Activated CD8-positive, alpha-beta T cell treated with anti-CD3 and anti-CD28 coated beads for 36 hours (primary cell): Measurements from ENCODE around the gene ABCB6. TPM values are rescaled to one million over a fixed set of nuclear protein-coding genes. Genes with fewer than 3 reads are reported as not detected.

Experiments used
- ATAC-seq: fragments of 200-7000 bp; cut with Tn5 transposase; one replicate; pipeline ENCODE4 v1.10.0; 2021; ENCODE audit warnings: mild to moderate bottlenecking, moderate library complexity
- CTCF ChIA-PET: fragments of 350-600 bp; sonication (Branson Sonifier 250); formaldehyde crosslinking; loops from one replicate; lab custom pipeline; 2021; ENCODE audit warnings: antibody characterized with exemption; lab: Charles Lee
- POLR2A ChIA-PET: fragments of 350-600 bp; sonication (Branson Sonifier 250); formaldehyde crosslinking; loops from one replicate; lab custom pipeline; 2021; ENCODE audit warnings: antibody characterized with exemption; lab: Charles Lee
- DNase-seq: peaks from one replicate; pipeline ENCODE4 v3.0.0-alpha.2; 2020
- H3K27ac Mint-ChIP-seq: one replicate; pipeline ENCODE4 v1.8.0; 2021; ENCODE audit warnings: mild to moderate bottlenecking, mixed read lengths
- H3K27me3 Mint-ChIP-seq: one replicate; pipeline ENCODE4 v1.8.0; 2021; ENCODE audit warnings: mixed read lengths
- H3K36me3 Mint-ChIP-seq: one replicate; pipeline ENCODE4 v1.8.0; 2021; ENCODE audit warnings: low read depth, mixed read lengths
- H3K4me1 Mint-ChIP-seq: one replicate; pipeline ENCODE4 v1.8.0; 2021; ENCODE audit warnings: low read depth, mixed read lengths
- H3K4me3 Mint-ChIP-seq: one replicate; pipeline ENCODE4 v1.8.0; 2021; ENCODE audit warnings: mild to moderate bottlenecking, moderate library complexity, mixed read lengths
- H3K9me3 Mint-ChIP-seq: one replicate; pipeline ENCODE4 v1.8.0; 2021; ENCODE audit warnings: mixed read lengths
- intact Hi-C: fragments of 100-400 bp; cut with micrococcal nuclease; formaldehyde crosslinking; loops from one replicate; pipeline ENCODE4 v1.10.0; 2022
- total RNA-seq, 2 experiments: library from RNA; stranded (reverse); gene quantifications; one replicate each; pipeline ENCODE4 v1.2.3, GENCODE V29; 2021
- TF ChIP-seq, protein P1 (sequence below): fragments of 200-600 bp; IDR thresholded peaks from one replicate; pipeline ENCODE4 v1.8.0; 2022; ENCODE audit warnings: antibody characterized with exemption, mild to moderate bottlenecking

Gene ABCB6
- total RNA-seq, 2 experiments from 2014 or later: 32.3 to 35.7 TPM

DNA sequence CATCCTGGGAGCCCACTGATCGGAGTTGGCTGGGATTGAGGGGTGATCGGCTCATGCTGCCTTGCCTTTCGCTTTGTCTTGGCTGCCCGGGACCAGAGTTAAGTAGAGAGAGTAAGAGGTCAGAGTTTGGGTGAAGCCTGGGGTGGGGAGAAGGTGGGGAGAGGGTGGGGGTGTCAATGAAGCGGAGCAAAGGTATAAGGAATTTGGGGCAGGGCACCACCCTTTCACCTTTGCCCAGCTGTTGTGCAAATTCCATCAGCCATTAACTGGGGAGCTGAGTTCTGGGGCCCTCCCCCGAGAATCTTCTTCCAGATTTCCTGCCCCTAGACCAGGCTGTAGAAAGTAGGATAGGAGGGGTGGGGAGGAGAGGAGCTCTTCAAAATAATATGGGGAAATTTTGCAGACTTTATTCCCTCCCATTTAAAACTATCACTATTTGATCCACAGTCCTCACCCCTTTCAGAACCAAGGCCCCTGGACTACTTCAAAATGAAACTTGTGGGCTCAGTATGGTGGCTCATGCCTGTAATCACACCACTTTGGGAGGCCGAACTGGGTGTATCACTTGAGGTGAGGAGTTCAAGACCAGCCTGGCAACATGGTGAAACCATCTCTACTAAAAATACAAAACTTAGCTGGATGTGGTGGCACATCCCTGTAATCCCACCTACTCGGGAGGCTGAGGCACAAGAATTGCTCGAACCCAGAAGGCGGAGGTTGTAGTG, 48.7 kb downstream of the ABCB6 start, which contains the start of gene SLC23A3:
SLC23A3 (minus strand) TSS at position 100 of the 725 bp plus-strand sequence; CDS start at position 55, 45 bp downstream.
- intact Hi-C loops: loop anchor here (5.0 kb wide), 1 partner anchor 37 kb away; the partner anchor contains the start of gene ZFAND2B
- Mint-ChIP-seq H3K36me3 (peaks cover 14% of the 10 kb centered on the region), H3K4me1 (peaks cover 26% of the 10 kb centered on the region), H3K9me3 (no peaks in the 10 kb centered on the region), H3K4me3 (no peak within 1 kb of the TSS), H3K27ac (no peak within 1 kb of the TSS), H3K27me3 (no peaks in the 10 kb centered on the region)
- DNase-seq: peak; percentile 22
- TF ChIP-seq, protein P1, sequence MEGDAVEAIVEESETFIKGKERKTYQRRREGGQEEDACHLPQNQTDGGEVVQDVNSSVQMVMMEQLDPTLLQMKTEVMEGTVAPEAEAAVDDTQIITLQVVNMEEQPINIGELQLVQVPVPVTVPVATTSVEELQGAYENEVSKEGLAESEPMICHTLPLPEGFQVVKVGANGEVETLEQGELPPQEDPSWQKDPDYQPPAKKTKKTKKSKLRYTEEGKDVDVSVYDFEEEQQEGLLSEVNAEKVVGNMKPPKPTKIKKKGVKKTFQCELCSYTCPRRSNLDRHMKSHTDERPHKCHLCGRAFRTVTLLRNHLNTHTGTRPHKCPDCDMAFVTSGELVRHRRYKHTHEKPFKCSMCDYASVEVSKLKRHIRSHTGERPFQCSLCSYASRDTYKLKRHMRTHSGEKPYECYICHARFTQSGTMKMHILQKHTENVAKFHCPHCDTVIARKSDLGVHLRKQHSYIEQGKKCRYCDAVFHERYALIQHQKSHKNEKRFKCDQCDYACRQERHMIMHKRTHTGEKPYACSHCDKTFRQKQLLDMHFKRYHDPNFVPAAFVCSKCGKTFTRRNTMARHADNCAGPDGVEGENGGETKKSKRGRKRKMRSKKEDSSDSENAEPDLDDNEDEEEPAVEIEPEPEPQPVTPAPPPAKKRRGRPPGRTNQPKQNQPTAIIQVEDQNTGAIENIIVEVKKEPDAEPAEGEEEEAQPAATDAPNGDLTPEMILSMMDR: no peak
- POLR2A ChIA-PET: interaction anchor here (0.9 to 1.7 kb wide), 4 partner anchors 46 to 89 kb away, joined by 3 to 5 read pairs (median 4); partner anchors contain the start of gene ABCB6
- CTCF ChIA-PET: interaction anchor here (0.8 to 9.4 kb wide), 21 partner anchors 11 to 160 kb away, joined by 3 to 98 read pairs (median 6); partner anchors contain the start of genes ABCB6, GLB1L, NHEJ1 and STK16
- ATAC-seq: peak; percentile 26

DNA sequence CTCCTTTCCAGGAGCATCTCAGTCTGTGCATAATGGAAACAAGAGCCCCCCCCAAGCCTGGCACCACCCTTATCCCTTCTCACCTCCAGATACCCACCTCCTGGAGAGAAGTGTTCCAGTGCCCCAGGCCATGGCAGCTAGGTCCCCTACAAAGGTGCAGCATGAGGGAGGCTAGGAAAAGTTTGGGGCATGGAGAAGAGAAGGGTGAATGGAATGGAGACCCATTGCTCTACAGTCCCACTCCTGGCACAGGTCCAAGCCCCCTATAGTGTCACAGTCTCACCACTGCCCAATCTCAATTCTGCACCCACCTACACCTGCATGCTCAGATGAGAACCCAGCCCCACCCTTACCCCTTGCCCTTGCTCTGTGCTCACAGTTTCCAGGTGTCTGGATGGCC, 49.8 kb downstream of the ABCB6 start:
- Mint-ChIP-seq H3K36me3 (peaks cover 7% of the 10 kb centered on the region), H3K4me3 (no peak overlapping the region), H3K9me3 (no peaks in the 10 kb centered on the region), H3K4me1 (peaks cover 14% of the 10 kb centered on the region), H3K27ac (no peak overlapping the region), H3K27me3 (no peaks in the 10 kb centered on the region)
- TF ChIP-seq, protein P1: no peak
- no peak for DNase-seq
- intact Hi-C loops: no loop called here
- no peak for ATAC-seq
- CTCF ChIA-PET: interaction anchor here (9.4 kb wide), 1 partner anchor 10 kb away, joined by 98 read pairs; the partner anchor contains the start of gene NHEJ1
- POLR2A ChIA-PET: interaction anchor here (1.0 kb wide), 1 partner anchor 50 kb away, joined by 3 read pairs; the partner anchor contains the start of gene ABCB6

DNA sequence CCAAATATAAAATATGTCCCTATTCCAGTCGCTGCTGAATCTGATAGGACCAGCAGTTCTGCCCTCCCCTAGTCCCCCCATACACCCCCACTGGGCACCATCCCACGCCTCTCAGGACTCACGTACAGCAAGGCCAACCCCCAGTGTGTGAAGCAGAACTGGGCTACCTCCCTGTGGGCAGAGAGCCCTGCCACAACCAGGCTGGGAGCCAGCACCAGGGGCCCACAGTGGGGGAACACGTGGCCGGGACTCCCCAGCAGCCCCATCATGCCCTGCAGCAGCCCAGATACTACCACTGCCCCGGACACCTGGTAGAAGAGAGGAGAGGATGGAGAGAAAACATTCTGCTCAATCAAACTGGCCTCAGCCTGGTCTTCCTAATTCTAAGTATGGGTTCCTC, 50.2 kb downstream of the ABCB6 start:
- TF ChIP-seq, protein P1: no peak
- H3K4me1 Mint-ChIP-seq: peaks cover 13% of the 10 kb centered on the region
- no peak overlapping the region for H3K4me3 Mint-ChIP-seq
- no peak for DNase-seq
- no peak overlapping the region for H3K27ac Mint-ChIP-seq
- no peaks in the 10 kb centered on the region for H3K9me3 Mint-ChIP-seq
- ChIA-PET CTCF (interaction anchor here (9.4 kb wide), 1 partner anchor 10 kb away, joined by 98 read pairs; the partner anchor contains the start of gene NHEJ1), POLR2A (interaction anchor here (0.6 kb wide), 1 partner anchor 8 kb away, joined by 3 read pairs; the partner anchor contains the start of gene CNPPD1)
- H3K36me3 Mint-ChIP-seq: peaks cover 6% of the 10 kb centered on the region
- ATAC-seq: peak; percentile 43
- intact Hi-C loops: no loop called here
- no peaks in the 10 kb centered on the region for H3K27me3 Mint-ChIP-seq

DNA sequence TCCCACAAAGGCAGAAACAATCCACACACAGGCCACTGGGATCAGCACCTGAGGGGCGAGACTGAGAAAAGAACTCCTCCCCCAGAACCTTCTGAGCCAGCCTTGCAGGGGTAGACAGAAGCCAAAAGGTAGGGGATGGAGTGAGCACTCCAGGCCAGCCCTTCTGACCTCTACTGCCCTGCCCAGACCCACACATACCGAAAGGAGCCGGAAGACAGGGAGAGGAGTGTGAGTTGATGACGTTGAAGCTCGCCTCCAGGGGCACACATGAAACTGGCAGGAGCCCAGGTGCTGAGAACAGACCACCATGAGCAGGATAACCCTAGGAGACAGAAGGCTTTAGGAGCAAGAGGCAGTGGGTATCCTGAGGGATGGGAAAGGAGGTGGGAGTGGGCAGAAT, 50.8 kb downstream of the ABCB6 start:
- intact Hi-C loops: no loop called here
- H3K36me3 Mint-ChIP-seq: peaks cover 2% of the 10 kb centered on the region
- H3K27me3 Mint-ChIP-seq: no peaks in the 10 kb centered on the region
- TF ChIP-seq, protein P1: no peak
- no peak overlapping the region for H3K27ac Mint-ChIP-seq
- H3K4me1 Mint-ChIP-seq: peaks cover 9% of the 10 kb centered on the region
- POLR2A ChIA-PET: interaction anchor here (0.6 kb wide), 1 partner anchor 8 kb away, joined by 3 read pairs; the partner anchor contains the start of gene CNPPD1
- H3K4me3 Mint-ChIP-seq: no peak overlapping the region
- ATAC-seq: no peak
- no peaks in the 10 kb centered on the region for H3K9me3 Mint-ChIP-seq
- CTCF ChIA-PET: no interaction called here
- DNase-seq: no peak
